RWPE2 (cell line): Measurements from ENCODE around the gene RTL1.

Source experiments
- ATAC-seq: fragments of 200-7000 bp; cut with Tn5 transposase; 3 replicates; pipeline ENCODE4 v1.9.1; 2021; ENCODE audit warnings: low read depth
- DNase-seq: peaks from one replicate; pipeline ENCODE4 v3.0.0-alpha.2; 2020; ENCODE audit warnings: low spot score
- H3K27ac ChIP-seq: fragments of 450-650 bp; 2 replicates; pipeline ENCODE4 v1.5.1; 2017; ENCODE audit warnings: mild to moderate bottlenecking; ENCODE audit not compliant: poor library complexity, severe bottlenecking
- H3K27me3 ChIP-seq: fragments of 250-450 bp; sonication (Bioruptor Pico); 2 replicates; pipeline ENCODE4 v1.5.1; 2021; ENCODE audit warnings: mild to moderate bottlenecking, moderate library complexity; ENCODE audit not compliant: insufficient read depth, poor library complexity, severe bottlenecking
- H3K36me3 ChIP-seq: fragments of 250-450 bp; sonication (Bioruptor Pico); 2 replicates; pipeline ENCODE4 v1.5.1; 2020; ENCODE audit warnings: low read depth, mild to moderate bottlenecking, moderate library complexity
- H3K4me1 ChIP-seq: fragments of 250-450 bp; sonication (Bioruptor Pico); 2 replicates; pipeline ENCODE4 v1.5.1; 2021; ENCODE audit warnings: mild to moderate bottlenecking, moderate library complexity; ENCODE audit not compliant: insufficient read depth, poor library complexity, severe bottlenecking
- H3K4me3 ChIP-seq: fragments of 250-450 bp; sonication (Bioruptor Pico); 2 replicates; pipeline ENCODE4 v1.5.1; 2021; ENCODE audit warnings: mild to moderate bottlenecking, moderate library complexity; ENCODE audit not compliant: severe bottlenecking
- H3K9me3 ChIP-seq: fragments of 250-450 bp; sonication (Bioruptor Pico); 2 replicates; pipeline ENCODE4 v1.5.1; 2021; ENCODE audit warnings: mild to moderate bottlenecking, moderate library complexity; ENCODE audit not compliant: severe bottlenecking
- TF ChIP-seq, protein P1 (sequence below): fragments of 450-650 bp; IDR thresholded peaks from one replicate; pipeline ENCODE4 v1.5.1; 2017; ENCODE audit warnings: mild to moderate bottlenecking, moderate library complexity; ENCODE audit not compliant: poor library complexity, severe bottlenecking

The RTL1 gene

DNA sequence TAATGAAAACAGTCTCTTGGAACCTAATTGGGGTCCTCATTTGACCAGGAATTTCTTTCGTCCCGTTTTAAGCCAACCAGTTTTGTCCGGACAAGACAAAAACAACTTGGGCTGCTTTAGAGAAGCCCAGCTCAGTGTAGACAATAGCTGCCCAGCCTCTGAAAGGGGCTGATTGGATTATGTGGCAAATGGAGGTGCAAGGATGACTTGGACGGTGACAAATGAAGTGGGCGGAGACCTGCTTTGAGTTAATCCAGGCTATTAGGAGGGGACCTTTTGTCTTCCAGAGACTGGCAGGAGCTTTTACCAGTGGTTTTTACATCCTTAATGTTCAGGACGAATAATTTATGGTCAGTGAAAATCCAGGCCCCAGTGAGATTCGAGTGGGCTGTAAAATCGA, 72.8 kb downstream of the RTL1 start:
- ATAC-seq (no peak), DNase-seq (no peak)
- no peaks in the 10 kb centered on the region for H3K27me3 ChIP-seq
- no peak overlapping the region for H3K4me3 ChIP-seq
- no peaks in the 10 kb centered on the region for H3K4me1 ChIP-seq
- peaks cover 26% of the 10 kb centered on the region for H3K36me3 ChIP-seq
- H3K9me3 ChIP-seq, result peaks cover 1% of the 10 kb centered on the region
- TF ChIP-seq, protein P1, sequence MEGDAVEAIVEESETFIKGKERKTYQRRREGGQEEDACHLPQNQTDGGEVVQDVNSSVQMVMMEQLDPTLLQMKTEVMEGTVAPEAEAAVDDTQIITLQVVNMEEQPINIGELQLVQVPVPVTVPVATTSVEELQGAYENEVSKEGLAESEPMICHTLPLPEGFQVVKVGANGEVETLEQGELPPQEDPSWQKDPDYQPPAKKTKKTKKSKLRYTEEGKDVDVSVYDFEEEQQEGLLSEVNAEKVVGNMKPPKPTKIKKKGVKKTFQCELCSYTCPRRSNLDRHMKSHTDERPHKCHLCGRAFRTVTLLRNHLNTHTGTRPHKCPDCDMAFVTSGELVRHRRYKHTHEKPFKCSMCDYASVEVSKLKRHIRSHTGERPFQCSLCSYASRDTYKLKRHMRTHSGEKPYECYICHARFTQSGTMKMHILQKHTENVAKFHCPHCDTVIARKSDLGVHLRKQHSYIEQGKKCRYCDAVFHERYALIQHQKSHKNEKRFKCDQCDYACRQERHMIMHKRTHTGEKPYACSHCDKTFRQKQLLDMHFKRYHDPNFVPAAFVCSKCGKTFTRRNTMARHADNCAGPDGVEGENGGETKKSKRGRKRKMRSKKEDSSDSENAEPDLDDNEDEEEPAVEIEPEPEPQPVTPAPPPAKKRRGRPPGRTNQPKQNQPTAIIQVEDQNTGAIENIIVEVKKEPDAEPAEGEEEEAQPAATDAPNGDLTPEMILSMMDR, result no peak
- H3K27ac ChIP-seq, result no peak overlapping the region
